Duodenal mucosa (tissue), 2 donors: ENCODE measurements around the gene IGSF11.
"Not testable (repeated sequence)": the region's sequence is repeated elsewhere in the genome, so short reads cannot be mapped to it uniquely, and the experiment has no call there.

Source experiments
- H3K27ac ChIP-seq: one replicate; pipeline ENCODE4 v1.7.0; 2013; ENCODE audit warnings: low read depth, low read length
- H3K27me3 ChIP-seq, 2 donors: one replicate each; pipeline ENCODE4 v1.7.0; 2013; ENCODE audit warnings: low read length in 2 of 2, control low read depth in 1 of 2; ENCODE audit not compliant: insufficient read depth in 2 of 2, control insufficient read depth in 1 of 2
- H3K36me3 ChIP-seq, 2 donors: one replicate each; pipeline ENCODE4 v1.7.0; 2013; ENCODE audit warnings: low read length in 2 of 2, control low read depth in 1 of 2; ENCODE audit not compliant: insufficient read depth in 2 of 2, control insufficient read depth in 1 of 2
- H3K4me1 ChIP-seq, 2 donors: one replicate each; pipeline ENCODE4 v1.7.0; 2013; ENCODE audit warnings: low read length in 2 of 2, control low read depth in 1 of 2; ENCODE audit not compliant: insufficient read depth in 2 of 2, control insufficient read depth in 1 of 2
- H3K4me3 ChIP-seq, 2 donors: one replicate each; pipeline ENCODE4 v1.7.0; 2013; ENCODE audit warnings: low read length in 2 of 2, low read depth in 1 of 2
- H3K9ac ChIP-seq, 2 donors: one replicate each; pipeline ENCODE4 v1.7.0; 2013; ENCODE audit warnings: low read length in 2 of 2, low read depth in 1 of 2
- H3K9me3 ChIP-seq, 2 donors: one replicate each; pipeline ENCODE4 v1.7.0; 2013; ENCODE audit warnings: low read length in 2 of 2, control low read depth in 1 of 2; ENCODE audit not compliant: control insufficient read depth in 1 of 2

The IGSF11 gene

GRCh38 chr3:118977118-118977517 lies 57.5 kb downstream of the IGSF11 start:
- Histone ChIP-seq H3K4me1 (no peaks in the 10 kb centered on the region), H3K27me3 (no peaks in the 10 kb centered on the region), H3K4me3 (no peak overlapping the region), H3K27ac (no peak overlapping the region), H3K36me3 (no peaks in the 10 kb centered on the region), H3K9me3 (no peaks in the 10 kb centered on the region), H3K9ac (no peak overlapping the region)

DNA sequence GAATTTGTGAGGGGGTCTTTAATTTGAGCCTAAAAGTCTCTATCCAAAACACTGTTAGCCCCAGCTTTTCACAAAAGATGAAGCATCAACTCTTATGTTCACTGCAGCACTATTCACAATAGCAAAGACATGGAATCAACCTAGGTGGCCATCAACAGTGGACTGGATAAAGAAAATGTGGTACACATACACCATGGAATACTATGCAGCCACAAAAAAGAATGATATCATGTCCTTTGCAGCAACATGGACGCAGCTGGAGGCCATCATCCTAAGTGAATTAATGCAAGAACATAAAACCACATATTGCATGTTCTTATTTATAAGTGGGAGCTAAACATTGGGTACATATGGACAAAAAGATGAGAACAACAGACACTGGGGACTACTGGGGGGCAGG lies 59.2 kb downstream of the IGSF11 start:
- H3K4me3 ChIP-seq, H3K27ac ChIP-seq, H3K27me3 ChIP-seq, H3K4me1 ChIP-seq, H3K9me3 ChIP-seq, H3K36me3 ChIP-seq, H3K9ac ChIP-seq: not testable (repeated sequence)

DNA sequence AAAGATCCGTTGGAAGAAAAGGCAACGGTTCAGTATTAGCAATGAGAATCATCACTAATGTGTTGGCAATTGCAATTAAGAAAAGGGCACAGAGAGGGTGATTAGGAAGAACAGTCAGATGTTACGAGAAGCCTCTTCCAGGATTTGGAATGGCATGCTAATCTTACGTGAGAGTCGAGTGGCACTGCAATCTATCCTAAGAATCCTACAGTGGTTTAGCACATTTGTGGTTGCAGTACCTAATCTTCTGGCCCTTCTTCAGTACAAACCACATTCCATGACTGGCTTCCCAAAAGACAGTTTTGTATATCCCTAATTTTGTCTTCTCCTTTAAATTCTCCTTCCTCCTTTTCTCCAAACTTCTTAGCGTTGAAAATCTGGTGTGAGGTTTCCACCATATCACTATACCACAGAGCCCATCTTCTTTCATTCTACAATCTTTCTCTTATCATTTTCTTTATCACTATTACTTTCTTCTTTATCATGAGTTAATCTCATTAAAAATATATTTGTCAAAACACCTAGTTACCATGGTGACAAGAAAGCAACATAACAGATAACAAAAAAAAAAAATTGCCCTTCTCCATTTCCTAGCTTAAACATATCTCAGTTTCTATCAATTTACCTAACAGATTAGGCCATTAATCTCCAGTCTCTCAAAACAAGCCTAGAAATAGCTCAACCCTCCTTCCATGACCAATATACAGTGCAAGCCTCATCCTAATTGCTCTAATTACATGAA lies 60.1 kb downstream of the IGSF11 start:
- Histone ChIP-seq H3K27me3 (no peaks in the 10 kb centered on the region), H3K36me3 (no peaks in the 10 kb centered on the region), H3K4me1 (no peaks in the 10 kb centered on the region), H3K4me3 (no peak overlapping the region), H3K9me3 (no peaks in the 10 kb centered on the region), H3K27ac (no peak overlapping the region), H3K9ac (no peak overlapping the region)

- Histone ChIP-seq H3K36me3 (no peaks in the 10 kb centered on the region), H3K9me3 (no peaks in the 10 kb centered on the region), H3K9ac (no peak overlapping the region), H3K4me1 (no peaks in the 10 kb centered on the region), H3K27ac (no peak overlapping the region), H3K4me3 (no peak overlapping the region), H3K27me3 (no peaks in the 10 kb centered on the region)
These were observed 61.6 kb downstream of the IGSF11 start for GRCh38 chr3:118973050-118973449.

- Histone ChIP-seq H3K4me1 (no peaks in the 10 kb centered on the region), H3K36me3 (no peaks in the 10 kb centered on the region), H3K9me3 (no peaks in the 10 kb centered on the region), H3K27me3 (no peaks in the 10 kb centered on the region), H3K27ac (no peak overlapping the region), H3K9ac (no peak overlapping the region), H3K4me3 (no peak overlapping the region)
These were observed 63.8 kb downstream of the IGSF11 start for GRCh38 chr3:118970819-118971218.

- Histone ChIP-seq H3K36me3 (no peaks in the 10 kb centered on the region), H3K4me3 (no peak overlapping the region), H3K9ac (no peak overlapping the region), H3K27ac (no peak overlapping the region), H3K27me3 (no peaks in the 10 kb centered on the region), H3K9me3 (no peaks in the 10 kb centered on the region), H3K4me1 (no peaks in the 10 kb centered on the region)
These were observed 66.0 kb downstream of the IGSF11 start for GRCh38 chr3:118968640-118969039.

- H3K9me3 ChIP-seq: no peaks in the 10 kb centered on the region
- H3K4me1 ChIP-seq: no peaks in the 10 kb centered on the region
- H3K36me3 ChIP-seq: no peaks in the 10 kb centered on the region
- H3K4me3 ChIP-seq: no peak overlapping the region
- no peak overlapping the region for H3K9ac ChIP-seq
- no peak overlapping the region for H3K27ac ChIP-seq
- H3K27me3 ChIP-seq: no peaks in the 10 kb centered on the region
These were observed 66.5 kb downstream of the IGSF11 start for GRCh38 chr3:118968111-118968510.

- no peak overlapping the region for H3K9ac ChIP-seq
- H3K9me3 ChIP-seq: no peaks in the 10 kb centered on the region
- no peaks in the 10 kb centered on the region for H3K4me1 ChIP-seq
- H3K36me3 ChIP-seq: no peaks in the 10 kb centered on the region
- H3K27me3 ChIP-seq: no peaks in the 10 kb centered on the region
- H3K4me3 ChIP-seq: no peak overlapping the region
- H3K27ac ChIP-seq: no peak overlapping the region
These were observed 67.9 kb downstream of the IGSF11 start for GRCh38 chr3:118966700-118967099.

GRCh38 chr3:118963711-118964110 lies 70.9 kb downstream of the IGSF11 start:
- H3K27me3 ChIP-seq: no peaks in the 10 kb centered on the region
- no peak overlapping the region for H3K27ac ChIP-seq
- no peak overlapping the region for H3K4me3 ChIP-seq
- no peaks in the 10 kb centered on the region for H3K36me3 ChIP-seq
- no peaks in the 10 kb centered on the region for H3K9me3 ChIP-seq
- no peak overlapping the region for H3K9ac ChIP-seq
- no peaks in the 10 kb centered on the region for H3K4me1 ChIP-seq

GRCh38 chr3:118960876-118961450 lies 73.7 kb downstream of the IGSF11 start:
- Histone ChIP-seq H3K36me3 (no peaks in the 10 kb centered on the region), H3K9me3 (no peaks in the 10 kb centered on the region), H3K27me3 (no peaks in the 10 kb centered on the region), H3K4me1 (no peaks in the 10 kb centered on the region), H3K9ac (no peak overlapping the region), H3K4me3 (no peak overlapping the region), H3K27ac (no peak overlapping the region)
